Uterus (tissue), 2 donors: Measurements from ENCODE around the gene ELMO1.

Source experiments
- CTCF ChIP-seq, 4 experiments: fragments of 200-600 bp in 2 of 4; fragments of 450-650 bp in 2 of 4; sonication (generic) in 2 of 4; IDR thresholded peaks; one replicate each; pipeline ENCODE4 v1.5.1; 2016 to 2019; ENCODE audit warnings: antibody characterized with exemption in 4 of 4, mild to moderate bottlenecking in 2 of 4, moderate library complexity in 1 of 4
- POLR2A ChIP-seq, 2 donors: fragments of 450-650 bp; IDR thresholded peaks; one replicate each; pipeline ENCODE4 v1.6.1; 2016; ENCODE audit warnings: antibody characterized with exemption in 2 of 2, mild to moderate bottlenecking in 1 of 2, moderate library complexity in 1 of 2

- TF ChIP-seq CTCF (IDR thresholded peaks at IDR 0.05): no peak
- TF ChIP-seq POLR2A (IDR thresholded peaks at IDR 0.05): no peak
These were observed 482.0 kb downstream of the ELMO1 start for GRCh38 chr7:36966636-36967035.
